Upper lobe of left lung (tissue), 4 donors: ENCODE measurements around the gene PDLIM4.

Experiments used
- CTCF ChIP-seq, 6 experiments: fragments of 450-650 bp in 4 of 6; fragments of 200-600 bp in 2 of 6; sonication (generic) in 2 of 6; IDR thresholded peaks; one replicate each; pipeline ENCODE4 v1.5.1; 2016 to 2019; ENCODE audit warnings: antibody characterized with exemption in 6 of 6
- EP300 ChIP-seq, 4 donors: sonication (generic); formaldehyde crosslinking; IDR thresholded peaks; one replicate each; pipeline ENCODE4 v1.5.1; 2017; ENCODE audit warnings: antibody characterized with exemption in 4 of 4, control low read depth in 2 of 4
- POLR2A ChIP-seq, 4 donors: fragments of 450-650 bp; IDR thresholded peaks; one replicate each; pipeline ENCODE4 v1.5.1; 2016 to 2017; ENCODE audit warnings: antibody characterized with exemption in 4 of 4, mild to moderate bottlenecking in 2 of 4
- POLR2AphosphoS5 ChIP-seq, 2 donors: sonication (generic); formaldehyde crosslinking; IDR thresholded peaks; one replicate each; pipeline ENCODE4 v1.5.1; 2017; ENCODE audit warnings: antibody characterized with exemption in 2 of 2

DNA sequence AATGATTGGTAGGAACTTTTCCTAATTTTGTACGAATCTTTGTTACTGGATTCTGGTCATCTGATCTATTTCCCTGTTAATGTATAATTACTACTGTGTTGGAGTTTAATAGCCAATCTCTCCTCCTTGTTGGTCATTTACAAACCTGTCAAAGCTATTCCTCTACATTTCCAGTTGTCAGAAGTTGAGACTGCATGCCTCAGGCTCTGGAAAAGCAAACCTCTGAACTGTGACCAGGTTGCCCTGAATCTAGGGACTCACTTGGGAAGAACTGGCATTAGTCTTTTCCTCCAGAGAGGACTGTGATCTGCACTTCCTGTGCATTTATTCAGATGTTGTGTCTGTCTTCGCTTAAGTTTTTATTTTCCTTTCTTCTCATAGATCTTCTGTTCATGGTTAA lies 16.1 kb downstream of the PDLIM4 start:
- no peak for TF ChIP-seq POLR2A (IDR thresholded peaks at IDR 0.05)
- no peak for TF ChIP-seq EP300 (IDR thresholded peaks at IDR 0.05)
- TF ChIP-seq CTCF (IDR thresholded peaks at IDR 0.05) = no peak
- TF ChIP-seq POLR2AphosphoS5 (IDR thresholded peaks at IDR 0.05) = no peak
